Prostate gland (tissue), 2 donors: ENCODE data around the gene TMEM38A.

Source experiments
- POLR2A ChIP-seq: fragments of 450-650 bp; IDR thresholded peaks from one replicate; pipeline ENCODE4 v1.6.1; 2016; ENCODE audit warnings: antibody characterized with exemption, mild to moderate bottlenecking
- TF ChIP-seq, protein P1 (sequence below), 4 experiments: fragments of 200-600 bp in 2 of 4; fragments of 450-650 bp in 2 of 4; sonication (generic) in 2 of 4; IDR thresholded peaks; 1 replicate in 3 of 4; 2 replicates in 1 of 4; pipeline ENCODE4 v1.5.1; 2016 to 2019; ENCODE audit warnings: antibody characterized with exemption in 4 of 4, mild to moderate bottlenecking in 2 of 4, moderate library complexity in 2 of 4

DNA sequence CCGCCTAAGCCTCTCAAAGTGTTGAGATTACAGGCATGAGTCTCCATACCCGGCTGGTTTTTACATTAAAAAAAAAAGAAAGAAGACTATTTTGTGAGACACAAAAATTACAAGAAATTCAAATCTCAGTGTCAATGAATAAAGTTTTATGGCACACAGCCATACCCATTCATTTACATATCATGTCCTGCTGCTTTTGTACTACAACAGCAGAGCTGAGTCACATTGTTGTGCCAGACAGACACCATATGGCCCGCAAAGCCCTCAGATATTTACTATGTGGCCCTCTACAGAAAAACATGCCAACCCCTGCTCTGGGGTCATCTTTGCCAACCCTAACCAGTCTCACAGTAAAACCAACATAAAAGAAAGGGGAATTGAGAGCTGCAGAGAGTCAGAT, 6.3 kb upstream of the TMEM38A start:
- TF ChIP-seq, protein P1, sequence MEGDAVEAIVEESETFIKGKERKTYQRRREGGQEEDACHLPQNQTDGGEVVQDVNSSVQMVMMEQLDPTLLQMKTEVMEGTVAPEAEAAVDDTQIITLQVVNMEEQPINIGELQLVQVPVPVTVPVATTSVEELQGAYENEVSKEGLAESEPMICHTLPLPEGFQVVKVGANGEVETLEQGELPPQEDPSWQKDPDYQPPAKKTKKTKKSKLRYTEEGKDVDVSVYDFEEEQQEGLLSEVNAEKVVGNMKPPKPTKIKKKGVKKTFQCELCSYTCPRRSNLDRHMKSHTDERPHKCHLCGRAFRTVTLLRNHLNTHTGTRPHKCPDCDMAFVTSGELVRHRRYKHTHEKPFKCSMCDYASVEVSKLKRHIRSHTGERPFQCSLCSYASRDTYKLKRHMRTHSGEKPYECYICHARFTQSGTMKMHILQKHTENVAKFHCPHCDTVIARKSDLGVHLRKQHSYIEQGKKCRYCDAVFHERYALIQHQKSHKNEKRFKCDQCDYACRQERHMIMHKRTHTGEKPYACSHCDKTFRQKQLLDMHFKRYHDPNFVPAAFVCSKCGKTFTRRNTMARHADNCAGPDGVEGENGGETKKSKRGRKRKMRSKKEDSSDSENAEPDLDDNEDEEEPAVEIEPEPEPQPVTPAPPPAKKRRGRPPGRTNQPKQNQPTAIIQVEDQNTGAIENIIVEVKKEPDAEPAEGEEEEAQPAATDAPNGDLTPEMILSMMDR (IDR thresholded peaks at IDR 0.05), result no peak
- no peak for TF ChIP-seq POLR2A
